NCI-H2171 treated with DMSO at 0.1 percent for 48 hours (cell line): Measurements from ENCODE around the gene MRPL9.

ENCODE experiments used
- DNase-seq: peaks from one replicate; lab custom pipeline; 2025; lab: John Stamatoyannopoulos, UW

The MRPL9 gene

DNA sequence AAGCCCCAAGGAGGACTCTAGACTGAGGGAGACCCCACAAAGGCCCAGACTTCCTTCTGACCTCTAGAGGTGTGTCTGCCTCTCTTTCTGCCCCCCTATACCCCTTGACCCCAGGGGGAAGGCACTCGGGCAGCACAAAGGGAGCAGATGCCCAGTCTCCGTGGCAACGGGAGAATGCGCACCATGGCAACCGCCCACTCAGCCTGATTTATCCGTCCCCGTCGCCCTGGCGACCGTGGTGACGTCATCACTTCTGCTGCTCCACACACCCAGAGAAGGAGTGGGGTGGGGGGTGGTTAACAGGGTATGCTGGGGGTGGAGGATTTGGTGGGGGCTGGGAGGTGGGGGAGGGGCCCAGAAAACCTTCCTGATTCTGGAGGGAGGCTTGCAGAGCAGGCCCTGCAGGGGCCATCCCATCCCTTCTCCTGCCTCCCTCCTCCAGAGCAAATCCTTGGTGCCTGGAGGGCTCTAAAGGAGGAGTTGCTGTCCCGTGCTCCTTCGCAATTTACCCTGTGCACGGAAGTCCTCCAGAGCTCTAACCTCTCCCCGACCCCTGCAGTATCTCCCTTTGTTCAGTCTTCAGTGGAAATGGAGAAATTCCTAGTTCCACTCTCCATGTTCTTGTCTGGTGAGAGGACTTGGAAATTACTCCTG, 53.0 kb downstream of the MRPL9 start:
- DNase-seq: peak; percentile 45
